Activated naive CD4-positive, alpha-beta T cell (primary cell): ENCODE results near the gene TYR.
"Not testable (repeated sequence)": the region's sequence is repeated elsewhere in the genome, so short reads cannot be mapped to it uniquely, and the experiment has no call there.

ENCODE experiments used
- DNase-seq, 4 experiments: peaks; one replicate each; lab custom pipeline; 2025; lab: John Stamatoyannopoulos, UW

Gene TYR

GRCh38 chr11:89177691-89178231 lies at the start of gene TYR:
TSS of gene TYR (plus strand) at chr11:89177875. CDS start at chr11:89177954, 79 bp downstream.
- DNase-seq, result no peak

DNA sequence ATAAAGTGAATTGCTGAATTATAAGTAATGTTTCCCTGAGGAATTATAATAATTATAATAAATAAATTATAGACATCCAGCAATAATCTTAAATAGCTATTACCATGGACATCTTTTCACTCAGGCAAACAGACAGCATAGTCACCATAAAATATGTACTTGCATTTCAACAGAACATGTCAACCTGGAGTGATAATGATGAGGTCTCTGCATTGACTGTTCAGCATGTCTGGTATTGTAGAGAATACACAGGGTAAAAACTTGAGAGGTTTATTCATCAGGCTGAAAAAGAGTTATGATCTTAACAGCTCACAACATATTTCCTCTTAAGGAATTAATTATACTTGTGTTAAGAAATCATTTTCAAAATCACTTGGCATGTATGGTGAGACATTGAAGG lies 41.1 kb upstream of the TYR start:
- no peak for DNase-seq

DNA sequence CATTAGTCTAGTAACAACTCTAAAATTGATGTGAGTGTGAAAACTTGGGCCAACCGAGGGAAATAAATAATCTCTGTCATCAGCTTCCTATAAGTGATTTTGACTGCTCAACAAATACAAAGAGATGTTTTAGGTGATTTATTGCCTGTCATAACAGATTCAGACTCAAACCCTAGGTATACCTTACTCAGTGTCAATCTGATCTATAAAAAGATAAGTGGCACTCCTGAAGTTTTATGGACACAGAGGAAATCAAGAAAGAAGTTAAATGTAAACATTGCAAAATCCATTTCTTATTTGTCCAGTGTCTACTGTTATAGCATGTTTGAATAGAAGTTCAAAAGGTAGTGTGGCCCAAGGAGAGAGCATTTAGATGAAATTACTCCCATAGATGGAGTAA lies 30.4 kb upstream of the TYR start:
- no peak for DNase-seq

GRCh38 chr11:89159974-89160373 lies 17.7 kb upstream of the TYR start:
- DNase-seq, result no peak

- no peak for DNase-seq
Measured at GRCh38 chr11:89161949-89162348, 15.7 kb upstream of the TYR start.

DNA sequence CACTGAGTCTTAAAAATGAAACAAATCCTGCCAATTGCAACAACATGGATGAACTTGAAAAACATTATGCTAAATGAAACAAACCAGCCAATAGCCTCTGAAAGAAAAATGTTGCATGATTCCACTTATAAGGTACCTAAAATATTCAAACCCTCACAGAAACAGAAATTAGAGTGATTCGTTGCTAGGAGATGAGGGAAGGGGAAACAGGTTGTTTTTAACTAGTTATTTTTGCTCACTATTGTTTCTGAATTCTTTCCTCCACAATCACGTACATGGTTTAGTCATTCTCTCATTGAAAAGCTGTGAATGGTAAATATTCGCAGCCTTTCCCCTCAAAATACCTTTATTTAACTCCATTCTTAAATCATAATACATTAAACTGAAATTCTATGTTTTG lies 14.0 kb upstream of the TYR start:
- DNase-seq, result no peak

- DNase-seq, result no peak
Measured at GRCh38 chr11:89168396-89168795, 9.3 kb upstream of the TYR start.

DNA sequence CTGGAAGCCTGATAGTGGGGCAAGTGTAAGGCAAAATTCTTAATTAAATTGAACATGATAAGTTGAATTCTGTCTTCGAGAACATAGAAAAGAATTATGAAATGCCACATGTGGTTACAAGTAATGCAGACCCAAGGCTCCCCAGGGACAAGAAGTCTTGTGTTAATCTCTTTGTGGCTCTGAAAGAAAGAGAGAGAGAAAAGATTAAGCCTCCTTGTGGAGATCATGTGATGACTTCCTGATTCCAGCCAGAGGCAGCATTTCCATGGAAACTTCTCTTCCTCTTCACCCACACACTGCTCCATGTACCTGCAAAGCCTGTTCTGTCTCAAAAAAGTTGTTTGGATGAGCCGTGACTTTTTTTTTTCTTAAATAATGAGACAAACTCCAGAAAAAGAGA lies 1.9 kb upstream of the TYR start:
- no peak for DNase-seq

DNA sequence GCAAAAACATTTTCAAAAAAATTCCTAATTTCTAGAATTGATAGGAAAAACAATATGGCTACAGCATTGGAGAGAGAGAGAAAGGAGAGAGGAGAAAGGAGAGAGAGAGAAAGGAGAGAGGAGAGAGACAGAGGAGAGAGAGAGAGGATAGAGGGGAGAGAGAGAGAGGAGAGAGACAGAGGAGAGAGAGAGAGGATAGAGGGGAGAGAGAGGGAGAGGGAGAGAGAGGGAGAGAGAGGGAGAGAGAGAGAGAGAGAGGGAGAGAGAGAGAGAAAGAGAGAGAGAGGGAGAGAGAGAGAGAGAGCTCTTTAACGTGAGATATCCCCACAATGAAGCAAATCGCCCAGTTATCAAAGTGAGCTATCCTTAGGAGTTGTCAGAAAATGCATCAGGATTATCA lies 737 bp upstream of the TYR start:
- DNase-seq, result no peak

DNA sequence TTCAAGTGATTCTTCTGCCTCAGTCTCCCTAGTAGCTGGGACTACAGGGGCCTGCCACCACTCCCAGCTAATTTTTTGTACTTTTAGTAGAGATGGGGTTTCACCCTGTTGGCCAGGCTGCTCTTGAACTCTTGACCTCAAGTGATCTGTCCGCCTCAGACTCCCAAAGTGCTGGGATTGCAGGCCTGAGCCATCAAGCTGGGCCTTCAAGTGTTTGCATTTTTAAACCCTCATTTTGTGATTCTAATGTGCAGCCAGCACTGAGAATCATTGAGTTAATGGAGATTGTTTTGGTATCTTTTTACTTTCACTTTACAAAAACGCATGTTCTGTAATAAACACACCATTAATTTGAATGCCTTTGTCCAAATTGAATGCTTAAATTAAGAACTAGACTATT lies 3.4 kb downstream of the TYR start:
- DNase-seq, result no peak

DNA sequence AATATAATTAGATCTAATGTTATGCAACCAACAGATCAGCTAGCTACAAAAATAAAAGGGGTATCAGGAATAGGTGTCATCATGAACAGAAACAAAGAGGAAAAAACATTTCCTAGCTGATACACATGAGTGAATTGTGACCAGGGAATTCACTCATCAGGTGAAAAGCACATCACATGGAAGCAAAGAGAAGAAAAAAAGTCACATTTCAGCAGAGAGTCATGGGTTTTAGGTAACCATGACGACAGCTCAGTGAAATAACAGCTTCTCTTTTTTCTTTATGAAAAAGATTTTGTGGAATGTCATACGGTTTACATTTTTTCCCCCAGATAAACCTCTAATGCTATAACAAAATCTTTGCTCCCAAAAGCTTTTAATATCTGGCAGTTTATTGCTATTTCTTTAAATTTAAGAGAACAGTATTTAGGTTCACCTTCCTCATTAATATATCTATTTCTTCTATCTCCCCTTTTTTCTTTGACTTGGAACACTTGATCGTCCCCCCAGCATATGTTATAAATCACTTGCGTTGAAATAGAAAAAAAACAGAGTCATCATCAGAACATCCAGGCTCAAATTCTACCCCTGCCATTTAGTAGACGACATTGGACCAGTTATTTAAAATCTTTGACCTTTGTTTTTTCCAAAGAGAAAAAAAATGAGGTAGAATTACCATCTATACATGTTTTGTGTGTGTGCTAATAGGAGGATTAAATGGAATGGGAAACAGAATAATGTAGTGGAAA lies 5.3 kb downstream of the TYR start:
- no peak for DNase-seq

GRCh38 chr11:89184021-89184420 lies 6.3 kb downstream of the TYR start:
- DNase-seq, result no peak

DNA sequence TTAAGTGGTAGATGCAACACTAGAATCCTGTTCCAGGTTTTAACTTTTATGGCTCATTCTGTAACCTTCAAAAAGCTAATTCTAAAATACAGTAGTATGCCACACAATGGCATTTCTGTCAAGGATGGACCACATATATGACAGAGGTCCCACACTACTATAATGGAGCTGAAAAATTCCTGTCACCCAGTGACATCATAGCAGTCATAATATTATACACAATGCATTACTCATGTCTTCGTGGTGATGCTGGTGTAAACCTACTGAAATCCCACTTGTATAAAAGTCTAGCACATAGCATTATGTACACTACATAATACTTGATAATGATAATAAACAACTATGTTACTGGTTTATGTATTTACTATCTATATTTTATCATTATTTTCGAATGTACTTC lies 12.1 kb downstream of the TYR start:
- no peak for DNase-seq

DNA sequence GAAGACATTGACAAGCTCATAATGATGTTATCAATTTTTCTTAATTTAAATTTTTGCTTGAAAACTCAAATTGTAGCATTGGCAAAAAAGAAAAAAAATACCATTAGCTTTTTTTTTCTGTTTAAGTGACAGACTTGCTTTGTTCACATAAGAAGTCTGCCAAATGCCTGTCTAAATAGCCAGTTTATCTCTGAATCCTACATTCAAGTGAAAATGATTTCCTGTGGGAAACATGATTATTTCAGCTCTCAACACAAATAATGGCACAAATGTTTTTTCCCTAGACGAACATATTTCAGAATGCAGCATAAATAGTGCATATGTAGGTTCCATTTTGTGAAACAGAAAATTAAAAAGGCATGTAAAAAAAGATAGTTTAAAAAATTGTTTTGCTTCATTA lies 23.5 kb downstream of the TYR start:
- no peak for DNase-seq

- DNase-seq, result no peak
Measured at GRCh38 chr11:89203814-89204213, 26.1 kb downstream of the TYR start.

GRCh38 chr11:89205378-89205777 lies 27.7 kb downstream of the TYR start:
- DNase-seq, result no peak

DNA sequence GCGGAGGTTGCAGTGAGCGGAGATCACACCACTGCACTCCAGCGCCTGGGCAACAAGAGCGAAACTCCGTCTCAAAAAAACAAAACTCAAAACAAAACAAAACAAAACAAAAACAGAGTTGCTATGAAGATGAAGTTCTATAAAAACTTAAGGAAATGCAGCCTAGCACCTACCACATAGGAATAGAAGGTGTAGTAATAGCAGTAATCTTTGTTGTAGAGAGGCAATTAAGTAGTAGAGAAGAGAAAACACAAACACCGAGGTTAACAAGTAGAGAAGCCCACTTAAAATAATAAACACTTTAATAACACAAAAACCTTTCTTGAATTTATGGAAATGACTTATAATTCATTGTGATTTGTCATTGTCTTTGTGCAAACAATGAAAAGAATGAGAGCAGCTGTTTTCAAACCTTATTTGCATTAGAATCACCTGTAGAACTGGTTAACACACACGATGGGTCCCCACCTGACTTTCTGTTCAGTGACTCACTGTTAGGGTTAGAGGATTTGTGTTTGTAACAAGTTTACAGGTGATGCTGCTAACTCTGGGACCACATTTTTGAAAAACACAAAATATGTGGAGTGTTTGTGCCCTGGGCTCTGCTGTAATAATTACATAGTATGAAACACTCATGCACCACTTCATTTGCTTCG lies 43.1 kb downstream of the TYR start:
- no peak for DNase-seq

DNA sequence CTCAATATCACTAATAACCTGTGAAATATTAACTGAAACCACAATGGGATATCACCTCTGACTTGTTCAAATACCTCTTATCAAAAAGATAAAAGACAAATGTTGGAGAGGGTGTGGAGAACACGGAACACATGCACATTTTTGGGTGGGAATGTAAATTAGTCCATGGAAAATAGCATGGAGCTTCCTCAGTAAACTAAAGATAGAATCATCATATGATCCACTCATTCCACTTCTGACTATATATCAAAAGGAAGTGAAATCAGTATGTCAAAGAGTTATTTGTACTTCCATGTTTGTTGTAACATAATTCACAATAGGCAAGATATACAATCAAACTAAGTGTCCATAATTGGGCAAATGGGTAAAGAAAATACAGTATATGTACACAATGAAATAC lies 57.4 kb downstream of the TYR start:
- no peak for DNase-seq

DNA sequence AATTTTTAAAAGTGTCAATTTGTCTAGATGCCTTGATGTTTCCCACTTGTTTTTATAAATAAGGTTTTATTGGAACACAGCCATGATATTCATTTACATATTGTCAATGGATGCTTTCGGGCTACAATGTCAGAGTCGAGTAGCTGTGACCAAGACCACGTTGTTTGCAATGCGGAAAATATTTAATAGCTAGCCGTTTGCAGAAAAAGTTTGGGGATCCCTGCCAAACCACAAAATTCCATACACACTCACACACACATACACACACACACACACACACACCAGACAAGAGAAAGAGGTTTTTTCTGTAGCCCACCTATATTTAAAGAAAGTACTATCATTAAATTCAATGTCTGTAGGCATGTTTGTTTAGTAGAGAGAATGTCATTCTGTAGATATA lies 58.3 kb downstream of the TYR start:
- DNase-seq, result no peak

DNA sequence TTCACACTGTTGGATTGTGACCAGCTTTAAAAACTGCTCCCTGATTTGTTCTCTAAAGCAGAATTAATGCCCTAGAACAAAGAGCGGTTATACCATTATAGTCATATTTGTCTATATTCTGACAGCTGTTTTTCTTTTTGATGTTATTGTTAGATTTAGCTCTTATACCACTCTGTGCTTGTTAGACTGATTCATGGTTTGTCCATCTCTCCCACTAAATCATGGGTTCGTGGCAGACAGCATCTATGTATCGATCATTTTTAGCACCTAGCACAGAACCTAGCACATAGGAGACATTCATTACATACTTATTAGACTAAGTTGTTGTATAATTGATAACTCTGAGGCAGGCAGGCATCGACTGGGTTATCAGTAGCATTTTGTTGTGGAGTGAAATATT lies 69.3 kb downstream of the TYR start:
- not testable (repeated sequence) for DNase-seq

DNA sequence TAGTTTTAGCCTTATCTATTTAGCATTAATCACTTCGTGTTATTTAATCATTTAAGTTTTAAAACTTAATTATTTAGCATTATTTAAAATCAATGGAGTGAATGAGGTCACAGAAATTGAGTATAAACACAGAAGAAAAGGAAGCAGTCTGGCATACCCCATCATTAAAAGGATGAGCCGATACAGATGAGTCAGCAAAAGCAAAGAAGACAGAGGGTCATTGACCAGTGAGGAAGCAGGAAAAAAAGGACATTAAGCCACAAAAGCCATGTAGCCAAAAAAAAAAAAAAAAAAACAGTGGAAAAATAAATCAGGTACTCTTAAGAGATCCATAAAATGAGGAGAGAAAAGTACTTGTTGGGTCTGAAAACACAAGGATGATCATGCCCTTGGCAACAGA lies 71.5 kb downstream of the TYR start:
- no peak for DNase-seq

- DNase-seq, result not testable (repeated sequence)
Measured at GRCh38 chr11:89261483-89261882, 83.8 kb downstream of the TYR start.

- no peak for DNase-seq
Measured at GRCh38 chr11:89267660-89268302, 90.1 kb downstream of the TYR start.
